Measurements from ENCODE around the gene OPCML.

OPCML gene

DNA sequence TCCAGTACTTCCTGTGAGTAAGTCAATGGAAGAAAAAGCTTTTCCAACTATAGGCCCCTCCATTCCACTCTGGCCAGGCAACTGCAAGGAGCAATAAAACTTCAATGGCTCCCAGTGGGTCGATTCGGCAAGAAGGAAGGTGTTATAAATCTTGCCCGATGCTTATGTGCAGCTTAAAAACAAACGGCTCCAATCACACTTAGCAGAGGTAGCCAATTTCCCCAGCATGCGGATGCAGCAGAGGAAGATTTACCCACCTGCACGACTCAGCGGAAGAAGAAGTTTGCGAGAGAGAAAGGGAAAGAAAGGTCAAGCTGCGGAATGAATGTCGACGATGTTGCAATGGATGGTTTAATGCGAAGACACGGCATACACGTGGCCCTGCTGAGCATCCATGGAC is 141.5 kb downstream of the OPCML start:
- no peak overlapping the region for H3K9ac ChIP-seq (ENCODE audit: low read depth, low read length, poor library complexity)
- no peak overlapping the region for H2BK15ac ChIP-seq (ENCODE audit: low read length)
- H3K9me3 ChIP-seq (replicated peaks in 1 of 2; ENCODE audit: control insufficient read depth in 2 of 2, insufficient read depth in 1 of 2, low read depth in 1 of 2, low read length in 2 of 2), result peaks cover 0 to 3% of the 10 kb centered on the region in 2 donors
- no peak overlapping the region for H4K91ac ChIP-seq (ENCODE audit: low read depth, low read length, poor library complexity)
- no peak overlapping the region for H2BK12ac ChIP-seq (ENCODE audit: low read length)
- H2BK120ac ChIP-seq (ENCODE audit: low read depth, low read length), result no peak overlapping the region
- H4K8ac ChIP-seq (ENCODE audit: low read depth, low read length), result no peak overlapping the region
- H3K27ac ChIP-seq (replicated peaks; ENCODE audit: low read length), result no peak overlapping the region
- H3K18ac ChIP-seq (ENCODE audit: low read length), result no peak overlapping the region
- WGBS, 2 donors (ENCODE audit: extremely low coverage in 2 of 2, insufficient read length in 2 of 2, insufficient replicate concordance in 1 of 2), result no CpG with 5 or more reads among the region's 14 CpGs
- peak overlapping the region in 1 of 2 donors; percentile 41 for H3K4me3 ChIP-seq (ENCODE audit: low read length in 2 of 2)
- H3K23ac ChIP-seq (ENCODE audit: low read depth, low read length, poor library complexity), result no peak overlapping the region
- H3K4me2 ChIP-seq (ENCODE audit: insufficient read depth, low read length, poor library complexity, severe bottlenecking), result no peak overlapping the region
- H2AFZ ChIP-seq (ENCODE audit: low read length), result no peak overlapping the region
- H3K4ac ChIP-seq (ENCODE audit: low read length), result no peak overlapping the region
- no peak for DNase-seq (ENCODE audit: low spot score)
- H2BK5ac ChIP-seq (ENCODE audit: low read length), result no peak overlapping the region
- no peak overlapping the region for H2AK5ac ChIP-seq (ENCODE audit: low read depth, low read length)
- no peaks in the 10 kb centered on the region for H3K27me3 ChIP-seq (ENCODE audit: control insufficient read depth in 3 of 3, insufficient read depth in 3 of 3, low read depth in 1 of 3, low read length in 3 of 3)
- no peak overlapping the region for H3K14ac ChIP-seq (ENCODE audit: low read length)
- H3K79me1 ChIP-seq (ENCODE audit: low read depth, low read length), result no peaks in the 10 kb centered on the region
- H3K36me3 ChIP-seq (replicated peaks in 1 of 2; ENCODE audit: control insufficient read depth in 2 of 2, insufficient read depth in 2 of 2, low read length in 2 of 2), result no peaks in the 10 kb centered on the region
- peaks cover 0 to 9% of the 10 kb centered on the region in 2 donors for H3K4me1 ChIP-seq (ENCODE audit: control insufficient read depth in 2 of 2, insufficient read depth in 1 of 2, low read depth in 1 of 2, low read length in 2 of 2)

DNA sequence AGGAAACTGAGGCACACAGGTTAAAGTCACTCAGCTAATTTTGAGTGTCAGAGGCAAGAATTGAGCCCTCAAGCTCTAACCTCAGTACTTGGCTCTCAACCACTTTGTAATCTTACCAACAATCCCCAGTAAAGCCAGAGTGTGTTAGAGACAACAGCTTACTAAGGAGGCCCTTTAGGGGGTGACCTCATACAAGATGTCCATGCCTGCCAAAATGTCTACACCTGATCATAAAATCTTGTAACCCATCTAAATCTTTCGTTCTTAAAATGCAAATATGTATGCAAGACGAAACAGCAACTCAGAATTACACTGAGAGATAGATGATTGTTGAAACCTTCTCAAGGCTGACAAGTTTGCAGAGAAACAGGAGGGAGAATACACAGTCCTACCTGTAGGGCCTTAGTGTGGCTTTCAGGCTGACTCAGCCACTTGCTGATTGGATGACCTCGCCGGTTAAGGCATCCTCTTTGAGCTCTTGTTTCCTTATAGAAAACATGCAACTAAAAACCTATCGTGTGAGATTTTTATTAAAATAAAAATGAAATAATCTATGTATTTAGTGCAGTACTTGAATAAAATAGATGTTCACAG is 143.2 kb downstream of the OPCML start:
- Histone ChIP-seq H2BK5ac (ENCODE audit: low read length) (no peak overlapping the region), H4K8ac (ENCODE audit: low read depth, low read length) (no peak overlapping the region), H3K23ac (ENCODE audit: low read depth, low read length, poor library complexity) (no peak overlapping the region), H2BK120ac (ENCODE audit: low read depth, low read length) (no peak overlapping the region), H3K14ac (ENCODE audit: low read length) (no peak overlapping the region), H2AFZ (ENCODE audit: low read length) (no peak overlapping the region), H3K18ac (ENCODE audit: low read length) (no peak overlapping the region), H3K27ac (replicated peaks; ENCODE audit: low read length) (no peak overlapping the region), H3K4ac (ENCODE audit: low read length) (no peak overlapping the region), H2AK5ac (ENCODE audit: low read depth, low read length) (no peak overlapping the region), H3K4me3 (ENCODE audit: low read length in 2 of 2) (no peak overlapping the region), H2BK12ac (ENCODE audit: low read length) (no peak overlapping the region), H3K9me3 (replicated peaks in 1 of 2; ENCODE audit: control insufficient read depth in 2 of 2, insufficient read depth in 1 of 2, low read depth in 1 of 2, low read length in 2 of 2) (peaks cover 0 to 3% of the 10 kb centered on the region in 2 donors), H3K4me1 (ENCODE audit: control insufficient read depth in 2 of 2, insufficient read depth in 1 of 2, low read depth in 1 of 2, low read length in 2 of 2) (peaks cover 0 to 12% of the 10 kb centered on the region in 2 donors), H3K27me3 (ENCODE audit: control insufficient read depth in 3 of 3, insufficient read depth in 3 of 3, low read depth in 1 of 3, low read length in 3 of 3) (no peaks in the 10 kb centered on the region), H4K91ac (ENCODE audit: low read depth, low read length, poor library complexity) (no peak overlapping the region), H2BK15ac (ENCODE audit: low read length) (no peak overlapping the region), H3K9ac (ENCODE audit: low read depth, low read length, poor library complexity) (no peak overlapping the region), H3K36me3 (replicated peaks in 1 of 2; ENCODE audit: control insufficient read depth in 2 of 2, insufficient read depth in 2 of 2, low read length in 2 of 2) (no peaks in the 10 kb centered on the region), H3K4me2 (ENCODE audit: insufficient read depth, low read length, poor library complexity, severe bottlenecking) (no peak overlapping the region), H3K79me1 (ENCODE audit: low read depth, low read length) (no peaks in the 10 kb centered on the region)
- no CpG with 5 or more reads among the region's 5 CpGs for whole genome bisulfite sequencing, 2 donors (ENCODE audit: extremely low coverage in 2 of 2, insufficient read length in 2 of 2, insufficient replicate concordance in 1 of 2)
- DNase-seq (ENCODE audit: low spot score), result no peak

- H3K36me3 ChIP-seq (replicated peaks in 1 of 2; ENCODE audit: control insufficient read depth in 2 of 2, insufficient read depth in 2 of 2, low read length in 2 of 2), result no peaks in the 10 kb centered on the region
- no peak overlapping the region for H3K27ac ChIP-seq (replicated peaks; ENCODE audit: low read length)
- H3K4me1 ChIP-seq (ENCODE audit: control insufficient read depth in 2 of 2, insufficient read depth in 1 of 2, low read depth in 1 of 2, low read length in 2 of 2), result peaks cover 0 to 12% of the 10 kb centered on the region in 2 donors
Observed at GRCh38 chr11:133388260-133388659, 144.0 kb downstream of the OPCML start.

GRCh38 chr11:133386852-133387251 is 145.4 kb downstream of the OPCML start:
- H3K79me1 ChIP-seq (ENCODE audit: low read depth, low read length), result no peaks in the 10 kb centered on the region
- H2AFZ ChIP-seq (ENCODE audit: low read length), result no peak overlapping the region
- H2BK12ac ChIP-seq (ENCODE audit: low read length), result no peak overlapping the region
- no peak overlapping the region for H2BK5ac ChIP-seq (ENCODE audit: low read length)
- no peak overlapping the region for H4K91ac ChIP-seq (ENCODE audit: low read depth, low read length, poor library complexity)
- no peak overlapping the region for H3K9ac ChIP-seq (ENCODE audit: low read depth, low read length, poor library complexity)
- H2BK120ac ChIP-seq (ENCODE audit: low read depth, low read length), result no peak overlapping the region
- H3K9me3 ChIP-seq (replicated peaks in 1 of 2; ENCODE audit: control insufficient read depth in 2 of 2, insufficient read depth in 1 of 2, low read depth in 1 of 2, low read length in 2 of 2), result no peaks in the 10 kb centered on the region
- H3K27ac ChIP-seq (replicated peaks; ENCODE audit: low read length), result no peak overlapping the region
- no peak overlapping the region for H4K8ac ChIP-seq (ENCODE audit: low read depth, low read length)
- no peak overlapping the region for H2BK15ac ChIP-seq (ENCODE audit: low read length)
- H3K4me2 ChIP-seq (ENCODE audit: insufficient read depth, low read length, poor library complexity, severe bottlenecking), result no peak overlapping the region
- peak overlapping the region; percentile 7 for H2AK5ac ChIP-seq (ENCODE audit: low read depth, low read length)
- peak overlapping the region; percentile 69 for H3K18ac ChIP-seq (ENCODE audit: low read length)
- H3K27me3 ChIP-seq (ENCODE audit: control insufficient read depth in 3 of 3, insufficient read depth in 3 of 3, low read depth in 1 of 3, low read length in 3 of 3), result no peaks in the 10 kb centered on the region
- H3K4me3 ChIP-seq (ENCODE audit: low read length in 2 of 2), result no peak overlapping the region
- H3K36me3 ChIP-seq (replicated peaks in 1 of 2; ENCODE audit: control insufficient read depth in 2 of 2, insufficient read depth in 2 of 2, low read length in 2 of 2), result no peaks in the 10 kb centered on the region
- no peak overlapping the region for H3K14ac ChIP-seq (ENCODE audit: low read length)
- no peak overlapping the region for H3K23ac ChIP-seq (ENCODE audit: low read depth, low read length, poor library complexity)
- no peak for DNase-seq (ENCODE audit: low spot score)
- H3K4ac ChIP-seq (ENCODE audit: low read length), result no peak overlapping the region
- H3K4me1 ChIP-seq (ENCODE audit: control insufficient read depth in 2 of 2, insufficient read depth in 1 of 2, low read depth in 1 of 2, low read length in 2 of 2), result peaks cover 0 to 12% of the 10 kb centered on the region in 2 donors
- WGBS, 2 donors (ENCODE audit: extremely low coverage in 2 of 2, insufficient read length in 2 of 2, insufficient replicate concordance in 1 of 2), result no CpG with 5 or more reads among the region's 4 CpGs

More at GRCh38 chr11:133388260-133388659, 144.0 kb downstream of the OPCML start:
- H3K4me3 ChIP-seq (ENCODE audit: low read length in 2 of 2), result no peak overlapping the region
- H3K23ac ChIP-seq (ENCODE audit: low read depth, low read length, poor library complexity), result no peak overlapping the region
- H3K18ac ChIP-seq (ENCODE audit: low read length), result no peak overlapping the region
- no peak overlapping the region for H2AFZ ChIP-seq (ENCODE audit: low read length)
- no peaks in the 10 kb centered on the region for H3K27me3 ChIP-seq (ENCODE audit: control insufficient read depth in 3 of 3, insufficient read depth in 3 of 3, low read depth in 1 of 3, low read length in 3 of 3)
- H3K79me1 ChIP-seq (ENCODE audit: low read depth, low read length), result no peaks in the 10 kb centered on the region
- no peak overlapping the region for H3K4ac ChIP-seq (ENCODE audit: low read length)
- H4K8ac ChIP-seq (ENCODE audit: low read depth, low read length), result no peak overlapping the region
- H3K9ac ChIP-seq (ENCODE audit: low read depth, low read length, poor library complexity), result no peak overlapping the region
- H2BK5ac ChIP-seq (ENCODE audit: low read length), result no peak overlapping the region
- H3K4me2 ChIP-seq (ENCODE audit: insufficient read depth, low read length, poor library complexity, severe bottlenecking), result no peak overlapping the region
- no CpG with 5 or more reads among the region's 2 CpGs for WGBS, 2 donors (ENCODE audit: extremely low coverage in 2 of 2, insufficient read length in 2 of 2, insufficient replicate concordance in 1 of 2)
- H3K14ac ChIP-seq (ENCODE audit: low read length), result no peak overlapping the region
- H4K91ac ChIP-seq (ENCODE audit: low read depth, low read length, poor library complexity), result no peak overlapping the region
- no peak overlapping the region for H2AK5ac ChIP-seq (ENCODE audit: low read depth, low read length)
- H3K9me3 ChIP-seq (replicated peaks in 1 of 2; ENCODE audit: control insufficient read depth in 2 of 2, insufficient read depth in 1 of 2, low read depth in 1 of 2, low read length in 2 of 2), result peaks cover 0 to 3% of the 10 kb centered on the region in 2 donors
- no peak overlapping the region for H2BK15ac ChIP-seq (ENCODE audit: low read length)
- no peak overlapping the region for H2BK12ac ChIP-seq (ENCODE audit: low read length)
- no peak overlapping the region for H2BK120ac ChIP-seq (ENCODE audit: low read depth, low read length)
- DNase-seq (ENCODE audit: low spot score), result no peak
